HG03095 (cell line): ENCODE data around the gene SPINK2.

Experiments
- ATAC-seq: cut with Tn5 transposase; IDR thresholded peaks from one replicate; pipeline ENCODE4 v1.9.1; 2021; ENCODE audit warnings: moderate library complexity; ENCODE audit not compliant: unreplicated experiment

SPINK2 gene, protein sequence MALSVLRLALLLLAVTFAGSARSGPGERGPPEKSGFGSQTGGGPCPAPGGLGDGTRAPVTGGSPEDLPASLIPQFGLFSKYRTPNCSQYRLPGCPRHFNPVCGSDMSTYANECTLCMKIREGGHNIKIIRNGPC

DNA sequence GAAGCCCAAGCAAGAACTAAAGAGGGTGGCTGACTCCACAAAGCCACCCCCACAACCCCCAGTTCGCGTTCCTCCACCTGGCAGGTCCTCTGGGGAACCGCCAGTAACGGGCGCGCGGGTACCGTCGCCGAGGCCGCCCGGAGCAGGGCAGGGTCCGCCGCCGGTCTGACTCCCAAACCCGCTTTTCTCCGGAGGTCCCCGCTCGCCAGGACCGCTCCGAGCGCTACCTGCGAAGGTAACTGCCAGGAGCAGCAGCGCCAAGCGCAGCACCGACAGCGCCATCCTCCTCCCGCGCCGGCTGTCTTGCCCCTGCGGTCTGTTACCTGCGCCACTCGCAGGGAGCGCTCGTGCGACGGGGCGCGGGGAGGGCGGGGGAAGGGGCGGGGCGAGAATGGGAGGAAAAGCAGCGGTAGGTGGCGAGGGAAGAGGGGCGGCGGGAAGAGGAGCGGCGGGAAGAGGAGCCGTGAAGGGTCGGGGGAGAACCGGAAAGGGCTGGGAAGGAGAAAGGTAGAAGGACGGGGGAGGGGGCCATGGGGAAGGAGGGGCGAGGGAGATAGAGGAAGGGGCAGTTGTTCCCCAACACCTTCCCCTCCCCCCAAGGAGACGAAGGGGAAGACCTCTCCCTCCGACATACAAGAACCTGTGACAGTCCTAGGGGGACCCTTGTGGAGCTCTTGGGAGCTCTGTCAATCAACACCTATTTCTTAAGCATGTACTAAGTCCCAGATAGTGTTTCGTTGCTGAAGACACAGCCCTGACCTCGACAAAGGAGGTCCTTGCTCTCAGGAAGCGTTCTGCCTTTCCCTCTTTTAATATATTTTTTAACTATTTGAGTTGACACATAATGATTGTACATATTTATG lies at the start of gene SPINK2:
Gene SPINK2, minus strand, starts transcription at position 321 of the 863 bp plus-strand sequence. Its CDS starts 39 bp downstream, at position 282.
- peak; percentile 46 for ATAC-seq

DNA sequence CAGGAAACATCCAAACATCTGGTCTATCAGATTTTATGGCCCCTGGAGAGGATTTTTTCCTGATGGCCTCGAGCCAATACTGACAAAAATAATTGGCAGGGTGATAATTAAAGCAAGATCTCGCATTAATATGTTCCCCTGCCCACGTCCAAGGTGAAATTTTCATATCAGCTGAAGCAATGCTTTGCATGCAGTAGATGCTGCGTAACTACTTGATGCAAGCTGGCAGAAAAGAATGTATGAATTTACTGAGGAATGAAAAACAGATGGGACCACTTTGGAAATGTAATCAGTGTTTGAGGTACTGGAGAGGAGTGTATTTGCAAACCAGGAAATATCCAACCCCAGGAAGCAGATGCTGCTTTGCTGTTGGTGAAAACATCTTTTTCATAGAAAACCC lies 49.4 kb upstream of the SPINK2 start:
- ATAC-seq, result no peak

DNA sequence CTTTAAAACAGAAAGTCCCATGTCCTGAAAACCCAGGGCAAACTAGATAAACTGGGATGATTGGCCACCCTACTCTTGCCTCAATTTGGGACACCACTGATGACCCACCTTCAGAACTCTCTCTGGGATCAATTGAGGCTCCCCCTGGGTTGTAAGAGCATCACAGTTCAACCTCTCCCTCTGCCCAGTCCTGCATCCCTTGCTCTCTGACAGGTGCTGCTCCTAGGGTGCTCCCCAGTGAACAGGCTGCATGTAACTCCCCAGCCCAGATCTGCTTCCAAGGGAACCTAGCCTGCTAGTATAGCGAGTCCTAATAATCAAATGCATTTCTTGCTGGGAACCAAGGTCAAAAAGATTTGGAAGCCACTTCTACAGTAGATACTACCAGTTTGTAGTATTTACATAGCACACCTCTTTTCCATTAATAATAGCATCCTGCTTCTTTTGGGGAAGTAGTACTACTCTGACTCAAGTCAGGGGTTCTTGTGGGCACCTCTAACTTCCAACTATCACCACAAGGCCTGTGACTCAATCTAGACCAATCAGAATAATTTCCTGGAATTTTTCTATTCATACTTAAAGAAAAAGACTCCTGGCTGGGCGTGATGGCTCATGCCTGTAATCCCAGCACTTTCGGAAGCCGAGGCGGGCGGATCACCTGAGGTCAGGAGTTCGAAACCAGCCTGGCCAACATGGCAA lies 42.1 kb upstream of the SPINK2 start:
- ATAC-seq, result no peak

GRCh38 chr4:56861360-56861759 lies 39.9 kb upstream of the SPINK2 start:
- no peak for ATAC-seq

GRCh38 chr4:56860781-56861180 lies 39.3 kb upstream of the SPINK2 start:
- ATAC-seq, result no peak

DNA sequence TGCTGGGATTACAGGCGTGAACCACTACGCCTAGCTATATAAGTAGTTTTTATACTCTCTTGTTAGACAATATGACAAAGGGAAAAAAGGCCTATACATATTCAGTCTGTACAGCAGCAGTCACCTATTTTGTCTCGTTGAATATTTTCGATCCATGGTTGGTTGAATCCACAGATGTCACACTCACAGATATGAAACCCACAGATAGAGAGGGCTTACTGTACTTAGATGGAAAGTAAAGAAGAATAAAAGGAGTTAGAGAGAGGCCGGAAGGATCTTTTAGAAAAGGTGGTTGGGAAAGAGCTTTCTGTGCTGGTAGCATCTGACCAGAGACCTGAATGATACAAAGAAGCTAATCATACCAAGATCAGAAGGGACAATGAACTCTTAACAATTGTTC lies 38.3 kb upstream of the SPINK2 start:
- peak; percentile 69 for ATAC-seq

DNA sequence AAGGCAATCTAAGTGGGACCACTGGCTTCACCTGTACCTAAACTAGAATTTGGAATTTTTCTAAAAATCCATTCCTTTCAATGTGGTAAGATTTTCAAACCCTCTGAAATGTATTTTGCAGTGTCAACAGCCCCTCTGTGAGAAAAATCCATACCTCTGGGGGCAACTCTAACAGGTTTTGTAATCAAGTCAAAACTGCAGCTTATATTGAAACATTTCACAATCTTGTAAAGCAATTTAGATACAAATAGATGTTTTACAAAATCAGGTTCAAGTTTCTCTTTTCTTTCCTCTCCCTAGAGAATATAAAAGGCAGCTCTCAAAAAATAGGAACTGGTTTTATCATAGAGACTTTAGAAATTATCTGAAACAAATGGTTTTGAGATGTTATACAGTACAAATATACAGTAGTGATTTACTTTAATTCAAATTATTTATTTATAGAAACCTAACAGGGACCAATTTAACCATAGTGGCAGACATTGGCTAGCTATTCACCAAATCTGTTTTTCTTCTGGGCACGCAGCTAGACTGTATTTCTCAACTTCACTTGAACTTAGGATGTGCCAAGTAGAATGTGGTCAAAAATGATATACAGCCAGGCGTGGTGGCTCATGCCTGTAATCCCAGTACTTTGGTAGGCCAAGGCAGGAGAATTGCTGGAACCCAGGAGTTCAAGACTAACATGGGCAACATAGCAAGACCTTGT lies 36.3 kb upstream of the SPINK2 start:
- no peak for ATAC-seq

GRCh38 chr4:56856656-56857055 lies 35.2 kb upstream of the SPINK2 start:
- no peak for ATAC-seq

DNA sequence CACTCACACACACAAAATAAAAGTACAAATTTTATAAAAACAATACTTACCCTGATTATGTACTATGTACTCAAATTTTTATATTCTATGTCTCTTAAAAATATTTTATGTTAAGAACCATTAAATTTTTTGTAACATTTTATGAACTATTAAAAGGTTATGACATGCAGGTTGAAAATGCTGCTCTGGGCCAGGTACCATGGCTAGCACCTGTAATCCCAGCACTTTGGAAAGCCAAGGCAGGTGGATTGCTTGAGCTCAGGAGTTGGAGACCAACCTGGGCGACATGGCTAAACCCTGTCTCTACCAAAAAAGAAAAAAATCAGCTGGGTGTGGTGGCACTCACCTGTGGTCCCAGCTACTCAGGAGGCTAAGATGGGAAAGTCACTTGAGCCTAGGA lies 29.4 kb upstream of the SPINK2 start:
- no peak for ATAC-seq

- ATAC-seq, result no peak
These were observed 23.5 kb upstream of the SPINK2 start for GRCh38 chr4:56844802-56845580.

- no peak for ATAC-seq
These were observed 22.0 kb upstream of the SPINK2 start for GRCh38 chr4:56843421-56843899.

GRCh38 chr4:56840559-56840958 lies 19.1 kb upstream of the SPINK2 start:
- no peak for ATAC-seq

- no peak for ATAC-seq
These were observed 7.5 kb upstream of the SPINK2 start for GRCh38 chr4:56828784-56829535.

DNA sequence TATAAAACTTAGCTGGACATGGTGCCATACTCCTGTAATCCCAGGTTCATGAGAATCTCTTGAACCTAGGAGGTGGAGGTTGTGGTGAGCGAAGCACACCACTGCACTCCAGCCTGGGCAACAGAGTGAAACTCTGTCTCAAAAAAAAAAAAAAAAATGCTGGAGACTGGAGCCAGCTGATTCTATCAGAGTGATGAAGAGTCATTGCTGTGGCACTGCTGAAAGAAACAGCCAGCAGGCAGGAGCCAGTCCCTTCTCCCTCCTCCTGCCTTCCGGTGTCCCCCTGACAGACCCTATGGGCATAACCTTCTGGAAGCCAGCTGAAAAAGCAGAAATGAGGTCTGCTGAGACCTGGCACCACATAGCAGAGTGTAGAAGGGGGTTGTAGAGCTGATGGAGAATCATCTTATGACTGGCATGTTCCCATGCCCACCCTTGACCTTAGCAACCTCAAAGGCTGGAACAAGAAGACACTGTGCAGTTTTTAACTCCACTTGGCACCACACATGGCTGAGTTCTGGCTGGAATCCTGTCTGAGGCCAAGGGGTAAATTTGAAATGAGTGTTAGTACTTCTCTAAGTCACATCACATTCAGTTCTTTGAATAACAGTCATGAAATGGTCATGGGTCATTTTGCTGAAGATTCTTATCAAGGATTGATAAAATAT lies 2.6 kb upstream of the SPINK2 start:
- ATAC-seq, result no peak

DNA sequence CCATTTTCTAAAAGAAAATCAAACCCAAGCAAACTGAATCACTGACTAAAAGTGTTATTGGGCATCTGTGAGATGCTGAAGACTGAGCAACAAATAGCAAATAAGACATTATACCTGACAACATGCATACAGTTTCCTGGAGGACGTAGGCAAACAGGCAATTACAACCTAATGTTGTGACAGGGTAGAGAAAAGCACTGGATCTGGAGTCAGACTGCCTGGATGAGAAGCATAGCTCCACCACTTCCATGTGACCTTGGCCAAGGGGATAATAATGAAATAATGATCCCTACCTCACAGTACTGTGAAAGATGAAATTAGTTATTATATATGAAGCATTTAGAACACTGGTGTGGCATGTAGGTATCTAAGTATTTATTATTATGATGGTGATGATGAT lies 2.7 kb downstream of the SPINK2 start:
- no peak for ATAC-seq

GRCh38 chr4:56817840-56818491 lies 3.5 kb downstream of the SPINK2 start:
- ATAC-seq, result peak; percentile 92

- no peak for ATAC-seq
These were observed 14.8 kb downstream of the SPINK2 start for GRCh38 chr4:56806666-56807065.

DNA sequence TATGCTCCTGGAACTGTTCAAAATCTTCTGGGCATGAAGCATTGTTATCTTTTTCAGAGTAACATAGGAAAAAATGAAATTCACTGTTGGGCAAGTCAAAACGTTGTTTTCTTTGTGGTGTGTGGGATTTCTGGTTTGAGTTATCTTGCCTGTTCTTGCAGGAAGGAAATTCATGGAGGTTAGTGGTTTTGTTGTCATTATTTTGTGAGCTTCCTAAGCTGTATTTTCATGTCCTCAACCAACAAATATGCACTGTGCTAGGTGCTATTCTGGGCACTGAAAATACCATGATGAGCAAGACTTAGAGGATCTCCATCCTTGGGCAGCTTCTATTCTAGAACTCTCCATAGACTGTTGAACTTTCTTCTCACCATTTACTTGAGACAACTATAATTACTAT lies 16.9 kb downstream of the SPINK2 start:
- ATAC-seq, result no peak

DNA sequence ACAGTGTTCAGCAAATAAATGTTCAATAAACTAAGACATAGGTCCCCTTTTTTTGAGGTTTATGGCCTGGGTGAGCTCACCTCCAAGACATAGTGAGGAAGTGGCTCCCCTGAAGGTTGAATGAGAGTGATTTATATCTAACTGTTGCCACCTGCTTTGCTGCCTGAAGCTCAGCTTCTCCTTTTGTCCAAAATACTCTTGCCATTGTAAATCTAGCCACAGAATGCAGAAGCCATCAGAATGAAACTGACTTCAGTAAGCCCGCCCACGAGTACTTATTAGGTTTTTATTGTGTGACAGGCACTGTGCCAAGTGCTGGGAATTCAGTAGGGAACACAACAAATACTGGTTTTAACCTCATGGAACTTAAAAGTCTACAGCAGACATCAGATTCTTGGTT lies 18.0 kb downstream of the SPINK2 start:
- no peak for ATAC-seq
